ENCODE results near the gene KLHL29.

Gene KLHL29

GRCh38 chr2:23543728-23544127 lies 158.7 kb downstream of the KLHL29 start:
- TF ChIP-seq MAX (IDR thresholded peaks at IDR 0.05) (no peak), TEAD4 (IDR thresholded peaks at IDR 0.05) (no peak), RAD21 (IDR thresholded peaks at IDR 0.05; ENCODE audit: low read depth) (no peak)

GRCh38 chr2:23544589-23545295 lies 159.8 kb downstream of the KLHL29 start:
- TF ChIP-seq MAX (IDR thresholded peaks at IDR 0.05) (no peak), EGR1 (IDR thresholded peaks at IDR 0.05) (no peak), ZBTB7A (IDR thresholded peaks at IDR 0.05; ENCODE audit: low read depth) (no peak), TEAD4 (IDR thresholded peaks at IDR 0.05) (no peak), REST (IDR thresholded peaks at IDR 0.05; ENCODE audit: low read depth) (no peak), USF1 (IDR thresholded peaks at IDR 0.05) (no peak), RAD21 (IDR thresholded peaks at IDR 0.05; ENCODE audit: low read depth) (no peak), CREB1 (IDR thresholded peaks at IDR 0.05; ENCODE audit: low read depth) (no peak), EP300 (IDR thresholded peaks at IDR 0.05; ENCODE audit: borderline replicate concordance) (no peak), FOXM1 (IDR thresholded peaks at IDR 0.05; ENCODE audit: borderline replicate concordance, low read depth) (no peak), TCF12 (IDR thresholded peaks at IDR 0.05; ENCODE audit: low read depth) (no peak), TAF1 (IDR thresholded peaks at IDR 0.05; ENCODE audit: low read depth) (no peak), CEBPB (IDR thresholded peaks at IDR 0.05) (no peak), NFIC (IDR thresholded peaks at IDR 0.05) (no peak), YY1 (IDR thresholded peaks at IDR 0.05; ENCODE audit: low read depth) (no peak)

GRCh38 chr2:23545396-23545795 lies 160.4 kb downstream of the KLHL29 start:
- no peak for TF ChIP-seq TCF12 (IDR thresholded peaks at IDR 0.05; ENCODE audit: low read depth)
- no peak for TF ChIP-seq EGR1 (IDR thresholded peaks at IDR 0.05)
- TF ChIP-seq YY1 (IDR thresholded peaks at IDR 0.05; ENCODE audit: low read depth): no peak
- no peak for TF ChIP-seq REST (IDR thresholded peaks at IDR 0.05; ENCODE audit: low read depth)
- no peak for TF ChIP-seq FOXM1 (IDR thresholded peaks at IDR 0.05; ENCODE audit: borderline replicate concordance, low read depth)
- TF ChIP-seq TEAD4 (IDR thresholded peaks at IDR 0.05): no peak
- no peak for TF ChIP-seq CREB1 (IDR thresholded peaks at IDR 0.05; ENCODE audit: low read depth)
- TF ChIP-seq USF1 (IDR thresholded peaks at IDR 0.05): no peak
- TF ChIP-seq NFIC (IDR thresholded peaks at IDR 0.05): no peak
- no peak for TF ChIP-seq MAX (IDR thresholded peaks at IDR 0.05)
- TF ChIP-seq RAD21 (IDR thresholded peaks at IDR 0.05; ENCODE audit: low read depth): no peak
- TF ChIP-seq CEBPB (IDR thresholded peaks at IDR 0.05): no peak
- TF ChIP-seq ZBTB7A (IDR thresholded peaks at IDR 0.05; ENCODE audit: low read depth): no peak
- TF ChIP-seq EP300 (IDR thresholded peaks at IDR 0.05; ENCODE audit: borderline replicate concordance): no peak
- no peak for TF ChIP-seq TAF1 (IDR thresholded peaks at IDR 0.05; ENCODE audit: low read depth)

GRCh38 chr2:23545811-23546210 lies 160.8 kb downstream of the KLHL29 start:
- no peak for TF ChIP-seq ZBTB7A (IDR thresholded peaks at IDR 0.05; ENCODE audit: low read depth)
- no peak for TF ChIP-seq TCF12 (IDR thresholded peaks at IDR 0.05; ENCODE audit: low read depth)
- no peak for TF ChIP-seq USF1 (IDR thresholded peaks at IDR 0.05)
- no peak for TF ChIP-seq YY1 (IDR thresholded peaks at IDR 0.05; ENCODE audit: low read depth)
- TF ChIP-seq NFIC (IDR thresholded peaks at IDR 0.05): no peak
- TF ChIP-seq REST (IDR thresholded peaks at IDR 0.05; ENCODE audit: low read depth): no peak
- TF ChIP-seq TAF1 (IDR thresholded peaks at IDR 0.05; ENCODE audit: low read depth): no peak
- no peak for TF ChIP-seq EGR1 (IDR thresholded peaks at IDR 0.05)
- TF ChIP-seq CEBPB (IDR thresholded peaks at IDR 0.05): no peak
- TF ChIP-seq TEAD4 (IDR thresholded peaks at IDR 0.05): no peak
- TF ChIP-seq CREB1 (IDR thresholded peaks at IDR 0.05; ENCODE audit: low read depth): no peak
- TF ChIP-seq RAD21 (IDR thresholded peaks at IDR 0.05; ENCODE audit: low read depth): no peak
- TF ChIP-seq FOXM1 (IDR thresholded peaks at IDR 0.05; ENCODE audit: borderline replicate concordance, low read depth): no peak
- no peak for TF ChIP-seq EP300 (IDR thresholded peaks at IDR 0.05; ENCODE audit: borderline replicate concordance)
- TF ChIP-seq MAX (IDR thresholded peaks at IDR 0.05): no peak

Data from Ishikawa (cell line).